ENCODE results near the gene MAPKAP1.

MAPKAP1 gene

GRCh38 chr9:125634040-125634717, 72.8 kb downstream of the MAPKAP1 start:
- Histone ChIP-seq H3K23ac (ENCODE audit: low read length) (no peak overlapping the region), H2AK5ac (ENCODE audit: low read length) (no peak overlapping the region), H3K9me3 (ENCODE audit: insufficient read depth, low read depth, low read length) (no peaks in the 10 kb centered on the region), H3K36me3 (ENCODE audit: control insufficient read depth in 1 of 2, insufficient read depth in 2 of 2, low read length in 2 of 2) (no peaks in the 10 kb centered on the region), H3K14ac (ENCODE audit: low read length) (no peak overlapping the region), H2BK12ac (ENCODE audit: low read length) (no peak overlapping the region), H2AFZ (ENCODE audit: insufficient read depth, low read length, poor library complexity) (no peak overlapping the region), H3K4me1 (ENCODE audit: control insufficient read depth in 1 of 2, insufficient read depth in 2 of 2, low read length in 2 of 2) (peaks cover 6 to 15% of the 10 kb centered on the region in 2 experiments), H3K4me3 (ENCODE audit: low read depth, low read length) (no peak overlapping the region), H3K27me3 (ENCODE audit: insufficient read depth, low read length) (no peaks in the 10 kb centered on the region), H3K27ac (ENCODE audit: low read depth, low read length) (no peak overlapping the region), H4K91ac (ENCODE audit: low read depth, low read length) (no peak overlapping the region), H3K18ac (ENCODE audit: low read length) (no peak overlapping the region), H3K79me1 (ENCODE audit: low read length) (no peaks in the 10 kb centered on the region), H3K9ac (ENCODE audit: low read length) (no peak overlapping the region), H2BK5ac (ENCODE audit: low read depth, low read length, poor library complexity) (no peak overlapping the region), H4K12ac (ENCODE audit: low read depth, low read length) (no peak overlapping the region), H3K79me2 (ENCODE audit: control insufficient read depth, insufficient read depth, low read length, poor library complexity) (no peaks in the 10 kb centered on the region), H3K4me2 (ENCODE audit: low read length) (no peak overlapping the region), H4K8ac (ENCODE audit: low read depth, low read length) (no peak overlapping the region), H2BK120ac (ENCODE audit: insufficient read depth, low read length, poor library complexity) (no peak overlapping the region), H3K4ac (ENCODE audit: low read depth, low read length) (no peak overlapping the region)
- WGBS (ENCODE audit: extremely low coverage, insufficient coverage, insufficient read length), result no CpG with 5 or more reads among the region's 5 CpGs
- DNase-seq, result peak in 1 of 2 donors; percentile 15

GRCh38 chr9:125633116-125633745, 73.8 kb downstream of the MAPKAP1 start:
- Histone ChIP-seq H3K4me3 (ENCODE audit: low read depth, low read length) (no peak overlapping the region), H4K12ac (ENCODE audit: low read depth, low read length) (no peak overlapping the region), H3K4me1 (ENCODE audit: control insufficient read depth in 1 of 2, insufficient read depth in 2 of 2, low read length in 2 of 2) (peaks cover 6 to 14% of the 10 kb centered on the region in 2 experiments), H4K91ac (ENCODE audit: low read depth, low read length) (no peak overlapping the region), H3K4me2 (ENCODE audit: low read length) (no peak overlapping the region), H3K36me3 (ENCODE audit: control insufficient read depth in 1 of 2, insufficient read depth in 2 of 2, low read length in 2 of 2) (no peaks in the 10 kb centered on the region), H3K14ac (ENCODE audit: low read length) (no peak overlapping the region), H3K23ac (ENCODE audit: low read length) (no peak overlapping the region), H2AFZ (ENCODE audit: insufficient read depth, low read length, poor library complexity) (no peak overlapping the region), H2AK5ac (ENCODE audit: low read length) (no peak overlapping the region), H3K18ac (ENCODE audit: low read length) (no peak overlapping the region), H3K79me1 (ENCODE audit: low read length) (no peaks in the 10 kb centered on the region), H2BK5ac (ENCODE audit: low read depth, low read length, poor library complexity) (no peak overlapping the region), H2BK120ac (ENCODE audit: insufficient read depth, low read length, poor library complexity) (no peak overlapping the region), H3K79me2 (ENCODE audit: control insufficient read depth, insufficient read depth, low read length, poor library complexity) (no peaks in the 10 kb centered on the region), H2BK12ac (ENCODE audit: low read length) (no peak overlapping the region), H3K9me3 (ENCODE audit: insufficient read depth, low read depth, low read length) (no peaks in the 10 kb centered on the region), H4K8ac (ENCODE audit: low read depth, low read length) (no peak overlapping the region), H3K4ac (ENCODE audit: low read depth, low read length) (no peak overlapping the region), H3K27me3 (ENCODE audit: insufficient read depth, low read length) (no peaks in the 10 kb centered on the region), H3K9ac (ENCODE audit: low read length) (no peak overlapping the region), H3K27ac (ENCODE audit: low read depth, low read length) (no peak overlapping the region)
- DNase-seq, result peak; percentile 22 to 36
- WGBS (ENCODE audit: extremely low coverage, insufficient coverage, insufficient read length), result no CpG with 5 or more reads among the region's 2 CpGs

GRCh38 chr9:125632321-125633115, 74.5 kb downstream of the MAPKAP1 start:
- Histone ChIP-seq H2BK120ac (ENCODE audit: insufficient read depth, low read length, poor library complexity) (no peak overlapping the region), H2BK5ac (ENCODE audit: low read depth, low read length, poor library complexity) (no peak overlapping the region), H4K12ac (ENCODE audit: low read depth, low read length) (no peak overlapping the region), H3K79me1 (ENCODE audit: low read length) (no peaks in the 10 kb centered on the region), H4K8ac (ENCODE audit: low read depth, low read length) (no peak overlapping the region), H3K9ac (ENCODE audit: low read length) (no peak overlapping the region), H3K4me1 (ENCODE audit: control insufficient read depth in 1 of 2, insufficient read depth in 2 of 2, low read length in 2 of 2) (peaks cover 6 to 14% of the 10 kb centered on the region in 2 experiments), H3K18ac (ENCODE audit: low read length) (no peak overlapping the region), H2AK5ac (ENCODE audit: low read length) (no peak overlapping the region), H3K14ac (ENCODE audit: low read length) (no peak overlapping the region), H4K91ac (ENCODE audit: low read depth, low read length) (no peak overlapping the region), H3K23ac (ENCODE audit: low read length) (no peak overlapping the region), H3K4me3 (ENCODE audit: low read depth, low read length) (no peak overlapping the region), H3K4ac (ENCODE audit: low read depth, low read length) (no peak overlapping the region), H3K4me2 (ENCODE audit: low read length) (no peak overlapping the region), H3K27me3 (ENCODE audit: insufficient read depth, low read length) (no peaks in the 10 kb centered on the region), H2BK12ac (ENCODE audit: low read length) (no peak overlapping the region), H2AFZ (ENCODE audit: insufficient read depth, low read length, poor library complexity) (no peak overlapping the region), H3K9me3 (ENCODE audit: insufficient read depth, low read depth, low read length) (no peaks in the 10 kb centered on the region), H3K27ac (ENCODE audit: low read depth, low read length) (no peak overlapping the region), H3K79me2 (ENCODE audit: control insufficient read depth, insufficient read depth, low read length, poor library complexity) (no peaks in the 10 kb centered on the region), H3K36me3 (ENCODE audit: control insufficient read depth in 1 of 2, insufficient read depth in 2 of 2, low read length in 2 of 2) (no peaks in the 10 kb centered on the region)
- WGBS (ENCODE audit: extremely low coverage, insufficient coverage, insufficient read length), result no CpG with 5 or more reads among the region's 4 CpGs
- DNase-seq, result peak in 1 of 2 donors; percentile 29

GRCh38 chr9:125631391-125632085, 75.5 kb downstream of the MAPKAP1 start:
- Histone ChIP-seq H2AK5ac (ENCODE audit: low read length) (peak overlapping the region; percentile 65), H3K9ac (ENCODE audit: low read length) (no peak overlapping the region), H3K23ac (ENCODE audit: low read length) (no peak overlapping the region), H3K4me1 (ENCODE audit: control insufficient read depth in 1 of 2, insufficient read depth in 2 of 2, low read length in 2 of 2) (peaks cover 6 to 14% of the 10 kb centered on the region in 2 experiments), H3K18ac (ENCODE audit: low read length) (no peak overlapping the region), H2AFZ (ENCODE audit: insufficient read depth, low read length, poor library complexity) (no peak overlapping the region), H3K4me2 (ENCODE audit: low read length) (no peak overlapping the region), H4K12ac (ENCODE audit: low read depth, low read length) (no peak overlapping the region), H3K4ac (ENCODE audit: low read depth, low read length) (no peak overlapping the region), H3K4me3 (ENCODE audit: low read depth, low read length) (no peak overlapping the region), H2BK12ac (ENCODE audit: low read length) (no peak overlapping the region), H2BK5ac (ENCODE audit: low read depth, low read length, poor library complexity) (no peak overlapping the region), H3K27ac (ENCODE audit: low read depth, low read length) (no peak overlapping the region), H2BK120ac (ENCODE audit: insufficient read depth, low read length, poor library complexity) (no peak overlapping the region), H3K27me3 (ENCODE audit: insufficient read depth, low read length) (no peaks in the 10 kb centered on the region), H3K79me1 (ENCODE audit: low read length) (no peaks in the 10 kb centered on the region), H3K14ac (ENCODE audit: low read length) (no peak overlapping the region), H4K91ac (ENCODE audit: low read depth, low read length) (no peak overlapping the region), H3K79me2 (ENCODE audit: control insufficient read depth, insufficient read depth, low read length, poor library complexity) (no peaks in the 10 kb centered on the region), H3K36me3 (ENCODE audit: control insufficient read depth in 1 of 2, insufficient read depth in 2 of 2, low read length in 2 of 2) (no peaks in the 10 kb centered on the region), H3K9me3 (ENCODE audit: insufficient read depth, low read depth, low read length) (no peaks in the 10 kb centered on the region), H4K8ac (ENCODE audit: low read depth, low read length) (no peak overlapping the region)
- WGBS (ENCODE audit: extremely low coverage, insufficient coverage, insufficient read length), result no CpG with 5 or more reads among the region's 7 CpGs
- DNase-seq, result peak in 1 of 2 donors; percentile 76

Measured in trophoblast cell (in vitro differentiated cells and primary cell).